ENCODE results near the gene CHRNB2. TPM values are rescaled to one million over a fixed set of nuclear protein-coding genes. Genes with fewer than 3 reads are reported as not detected.

Gene CHRNB2
- total RNA-seq, 4 donors from 2014 or later: 0.32 to 0.82 TPM; not detected in 2

- TF ChIP-seq CTCF (IDR thresholded peaks at IDR 0.05) (no peak), POLR2A (IDR thresholded peaks at IDR 0.05) (no peak), EP300 (IDR thresholded peaks at IDR 0.05; ENCODE audit: low read depth) (no peak), POLR2AphosphoS5 (IDR thresholded peaks at IDR 0.05) (no peak)
- intact Hi-C loops (cut with DNase I; ENCODE audit: low total_unique reads): no loop called here
- Histone ChIP-seq H3K4me3 (no peak overlapping the region), H3K9me3 (no peaks in the 10 kb centered on the region), H3K4me1 (peaks cover 0 to 6% (median 2%) of the 10 kb centered on the region in 4 donors), H3K36me3 (peaks cover 0 to 88% (median 40%) of the 10 kb centered on the region in 4 donors), H3K27ac (no peak overlapping the region), H3K27me3 (no peaks in the 10 kb centered on the region)
- DNase-seq: no peak
- in situ Hi-C loops (cut with MboI; ENCODE audit: low pct_ligation_motif_present in 1 of 4, low pct_unique_long_range_greater_than_20kb in 1 of 4, low sequenced_read_pairs in 3 of 4): no loop called here
- 92 to 95% methylated on average over 4 to 6 of the region's 6 CpGs for WGBS, 2 donors (ENCODE audit: low coverage in 1 of 2)
Measured at GRCh38 chr1:154586641-154587040, 19.1 kb downstream of the CHRNB2 start.

- WGBS, 2 donors (ENCODE audit: low coverage in 1 of 2): 73 to 92% methylated on average over 5 to 10 of the region's 10 CpGs
- TF ChIP-seq POLR2A (IDR thresholded peaks at IDR 0.05) (no peak), EP300 (IDR thresholded peaks at IDR 0.05; ENCODE audit: low read depth) (no peak), POLR2AphosphoS5 (IDR thresholded peaks at IDR 0.05) (no peak), CTCF (IDR thresholded peaks at IDR 0.05) (no peak)
- Histone ChIP-seq H3K36me3 (peaks cover 0 to 95% (median 45%) of the 10 kb centered on the region in 4 donors), H3K4me3 (no peak overlapping the region), H3K9me3 (no peaks in the 10 kb centered on the region), H3K27me3 (no peaks in the 10 kb centered on the region), H3K4me1 (no peaks in the 10 kb centered on the region), H3K27ac (no peak overlapping the region)
- intact Hi-C loops (cut with DNase I; ENCODE audit: low total_unique reads): no loop called here
- no peak for DNase-seq
- in situ Hi-C loops (cut with MboI; ENCODE audit: low pct_ligation_motif_present in 1 of 4, low pct_unique_long_range_greater_than_20kb in 1 of 4, low sequenced_read_pairs in 3 of 4): no loop called here
Measured at GRCh38 chr1:154589780-154590179, 22.2 kb downstream of the CHRNB2 start.

GRCh38 chr1:154590756-154591155 lies 23.2 kb downstream of the CHRNB2 start:
- Histone ChIP-seq H3K9me3 (no peaks in the 10 kb centered on the region), H3K36me3 (peaks cover 0 to 95% (median 45%) of the 10 kb centered on the region in 4 donors), H3K4me3 (no peak overlapping the region), H3K4me1 (no peaks in the 10 kb centered on the region), H3K27ac (no peak overlapping the region), H3K27me3 (no peaks in the 10 kb centered on the region)
- WGBS, 2 donors (ENCODE audit: low coverage in 1 of 2): 46 to 76% methylated on average over 2 to 5 of the region's 5 CpGs
- TF ChIP-seq POLR2A (IDR thresholded peaks at IDR 0.05) (no peak), POLR2AphosphoS5 (IDR thresholded peaks at IDR 0.05) (no peak), CTCF (IDR thresholded peaks at IDR 0.05) (no peak), EP300 (IDR thresholded peaks at IDR 0.05; ENCODE audit: low read depth) (no peak)
- in situ Hi-C loops (cut with MboI; ENCODE audit: low pct_ligation_motif_present in 1 of 4, low pct_unique_long_range_greater_than_20kb in 1 of 4, low sequenced_read_pairs in 3 of 4): no loop called here
- intact Hi-C loops (cut with DNase I; ENCODE audit: low total_unique reads): no loop called here
- no peak for DNase-seq

DNA sequence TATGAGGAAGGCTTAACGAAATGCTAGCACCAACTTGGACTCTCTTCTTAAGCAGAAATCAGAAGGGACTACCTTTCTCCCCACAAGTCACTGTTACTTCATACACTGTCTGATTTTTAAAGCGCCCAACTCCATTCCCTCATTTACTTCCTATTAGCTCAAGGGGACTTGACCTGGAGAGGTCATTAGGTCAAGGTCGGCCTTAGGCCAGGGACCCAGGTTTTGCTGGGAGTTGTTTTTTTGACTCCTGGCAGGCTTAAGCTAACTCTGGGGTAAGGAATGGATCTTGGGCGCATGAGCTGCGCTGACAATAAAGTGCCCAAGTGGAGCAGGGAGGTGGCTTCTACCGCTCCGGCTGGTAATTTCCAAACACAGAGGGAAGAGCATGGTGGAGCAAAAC lies 23.6 kb downstream of the CHRNB2 start:
- no peak for DNase-seq
- no peaks in the 10 kb centered on the region for H3K9me3 ChIP-seq
- H3K36me3 ChIP-seq: peaks cover 0 to 95% (median 44%) of the 10 kb centered on the region in 4 donors
- no peaks in the 10 kb centered on the region for H3K4me1 ChIP-seq
- in situ Hi-C loops (cut with MboI; ENCODE audit: low pct_ligation_motif_present in 1 of 4, low pct_unique_long_range_greater_than_20kb in 1 of 4, low sequenced_read_pairs in 3 of 4): no loop called here
- no peak overlapping the region for H3K4me3 ChIP-seq
- 69 to 91% methylated on average over 2 to 7 of the region's 7 CpGs for WGBS, 2 donors (ENCODE audit: low coverage in 1 of 2)
- TF ChIP-seq POLR2A (IDR thresholded peaks at IDR 0.05) (no peak), CTCF (IDR thresholded peaks at IDR 0.05) (no peak), POLR2AphosphoS5 (IDR thresholded peaks at IDR 0.05) (no peak), EP300 (IDR thresholded peaks at IDR 0.05; ENCODE audit: low read depth) (no peak)
- H3K27ac ChIP-seq: no peak overlapping the region
- H3K27me3 ChIP-seq: no peaks in the 10 kb centered on the region
- intact Hi-C loops (cut with DNase I; ENCODE audit: low total_unique reads): no loop called here
